ENCODE results near the gene ULBP3.

DNA sequence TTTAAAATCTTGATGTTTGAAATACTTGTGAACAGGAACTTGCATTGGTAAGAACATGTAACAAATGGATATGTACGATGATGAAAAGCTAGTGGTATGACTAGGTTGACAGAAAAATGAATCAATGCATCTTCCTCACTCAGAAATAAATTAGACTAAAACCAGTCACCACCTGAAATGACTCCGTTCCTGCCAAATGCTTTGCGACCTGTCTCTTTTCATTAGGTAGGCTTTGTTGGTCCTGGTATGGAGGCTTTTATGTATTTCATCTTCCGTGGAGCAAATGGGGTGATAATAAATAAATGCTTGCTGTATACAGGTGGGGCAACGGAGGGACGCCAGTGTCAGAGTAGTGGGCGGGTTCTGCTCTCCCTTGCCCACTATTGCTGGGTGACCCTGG, 17.1 kb upstream of the ULBP3 start:
- TF ChIP-seq, protein P1, sequence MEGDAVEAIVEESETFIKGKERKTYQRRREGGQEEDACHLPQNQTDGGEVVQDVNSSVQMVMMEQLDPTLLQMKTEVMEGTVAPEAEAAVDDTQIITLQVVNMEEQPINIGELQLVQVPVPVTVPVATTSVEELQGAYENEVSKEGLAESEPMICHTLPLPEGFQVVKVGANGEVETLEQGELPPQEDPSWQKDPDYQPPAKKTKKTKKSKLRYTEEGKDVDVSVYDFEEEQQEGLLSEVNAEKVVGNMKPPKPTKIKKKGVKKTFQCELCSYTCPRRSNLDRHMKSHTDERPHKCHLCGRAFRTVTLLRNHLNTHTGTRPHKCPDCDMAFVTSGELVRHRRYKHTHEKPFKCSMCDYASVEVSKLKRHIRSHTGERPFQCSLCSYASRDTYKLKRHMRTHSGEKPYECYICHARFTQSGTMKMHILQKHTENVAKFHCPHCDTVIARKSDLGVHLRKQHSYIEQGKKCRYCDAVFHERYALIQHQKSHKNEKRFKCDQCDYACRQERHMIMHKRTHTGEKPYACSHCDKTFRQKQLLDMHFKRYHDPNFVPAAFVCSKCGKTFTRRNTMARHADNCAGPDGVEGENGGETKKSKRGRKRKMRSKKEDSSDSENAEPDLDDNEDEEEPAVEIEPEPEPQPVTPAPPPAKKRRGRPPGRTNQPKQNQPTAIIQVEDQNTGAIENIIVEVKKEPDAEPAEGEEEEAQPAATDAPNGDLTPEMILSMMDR (IDR thresholded peaks at IDR 0.05; ENCODE audit: low read depth, low read length) = no peak
- TF ChIP-seq EZH2phosphoT487 (IDR thresholded peaks at IDR 0.05; ENCODE audit: low read depth) = no peak
